Measurements from ENCODE around the gene ABCA2.

The ABCA2 gene

DNA sequence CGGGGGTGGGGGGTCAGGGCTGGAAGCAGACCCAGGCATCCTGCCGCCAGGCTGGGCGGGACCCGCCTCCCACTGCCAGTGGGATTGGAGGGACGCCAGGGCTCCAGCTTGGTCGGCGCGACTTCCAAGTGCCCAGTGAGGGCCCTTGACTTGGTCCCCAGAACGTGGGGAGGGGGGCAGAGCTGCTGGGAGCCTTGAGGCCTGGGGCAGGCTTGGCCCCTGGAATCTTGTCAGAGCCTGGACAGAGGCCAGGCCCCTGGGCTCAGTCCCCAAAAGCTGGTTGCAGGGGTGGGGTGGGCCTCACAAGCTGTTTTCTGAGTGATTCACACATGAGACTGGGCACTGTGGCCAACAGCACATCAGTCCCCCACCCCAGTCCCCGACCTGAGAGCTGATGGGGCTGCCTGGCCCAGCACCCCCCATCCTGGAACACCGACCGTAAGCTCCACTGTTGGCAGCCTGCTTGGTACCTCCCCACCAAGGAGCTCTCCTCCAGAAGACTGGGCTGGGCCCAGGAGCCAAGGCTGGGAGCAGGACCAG is 32.2 kb downstream of the ABCA2 start:
- no peak for DNase-seq (ENCODE audit: low read depth)

DNA sequence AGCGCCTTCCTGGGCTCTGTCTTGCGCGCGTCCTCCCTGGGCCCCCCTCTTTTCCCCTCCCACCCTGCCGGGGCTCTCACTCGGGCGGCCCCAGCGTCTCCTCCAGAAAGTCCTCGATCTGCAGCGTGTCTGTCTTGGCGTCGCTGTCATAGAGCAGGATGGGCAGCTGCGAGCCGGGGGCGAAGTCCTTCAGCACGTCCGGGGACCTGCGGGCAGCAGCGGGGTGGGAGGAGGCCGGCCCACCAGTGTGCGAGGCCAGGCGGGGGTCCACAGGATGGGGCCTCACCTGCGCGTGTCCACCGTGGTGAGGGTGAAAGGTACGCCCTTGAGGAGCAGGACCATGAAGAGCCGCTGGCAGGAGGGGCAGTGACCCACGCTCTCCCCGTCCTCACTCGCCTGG is 32.7 kb downstream of the ABCA2 start:
- no peak for DNase-seq (ENCODE audit: low read depth)

DNA sequence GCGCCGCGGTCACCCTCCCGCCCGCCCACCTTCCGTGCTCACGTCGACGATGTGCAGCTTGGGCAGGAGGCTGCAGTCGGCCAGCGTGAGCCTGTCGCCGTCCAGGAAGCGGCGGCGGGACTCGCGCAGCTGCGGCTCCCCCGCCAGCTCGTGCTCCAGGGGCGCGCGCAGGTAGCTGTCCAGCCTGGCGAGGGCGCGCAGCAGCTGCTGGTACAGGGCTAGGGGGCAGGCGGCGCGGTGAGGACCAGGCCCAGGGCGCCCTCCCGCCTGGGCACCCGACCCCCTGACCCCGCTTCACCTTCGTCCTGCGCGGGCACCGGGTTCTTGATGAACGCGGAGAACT is 33.2 kb downstream of the ABCA2 start:
- DNase-seq (ENCODE audit: low read depth): no peak

DNA sequence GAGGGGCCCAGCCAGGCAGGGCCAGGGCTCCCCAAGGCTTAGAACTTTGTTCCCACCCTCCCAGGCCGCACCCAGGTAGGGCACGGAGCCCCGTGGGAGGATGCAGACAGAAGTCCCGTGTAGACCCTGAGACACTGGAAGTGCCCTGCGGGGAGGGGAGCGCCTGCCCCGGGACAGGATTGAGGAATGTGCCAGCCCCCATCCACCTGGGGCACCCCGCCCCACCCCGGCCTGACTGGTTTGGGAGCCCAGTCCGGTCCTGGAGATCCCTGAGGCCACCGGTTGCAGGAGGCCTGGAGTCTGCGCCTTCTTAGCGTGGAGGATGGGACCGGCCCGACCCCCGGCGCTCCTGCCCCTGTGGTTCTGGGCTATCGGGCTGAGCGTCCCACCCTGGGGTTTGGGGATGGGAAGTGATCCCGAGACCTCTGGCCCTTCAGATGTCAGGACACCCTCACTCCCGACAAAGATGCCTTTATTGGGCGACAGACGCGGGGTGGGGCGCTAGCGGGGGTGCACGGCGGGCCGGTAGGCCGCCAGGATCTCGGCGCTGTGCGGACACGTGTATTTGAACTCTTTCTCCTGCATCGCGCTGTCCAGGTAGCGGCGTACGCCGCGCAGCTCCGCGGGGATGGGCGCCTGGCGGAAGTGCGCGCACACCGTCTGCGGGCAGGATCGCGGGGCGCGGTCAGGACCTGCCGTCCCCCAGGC is 33.7 kb downstream of the ABCA2 start:
- no peak for DNase-seq (ENCODE audit: low read depth)

DNA sequence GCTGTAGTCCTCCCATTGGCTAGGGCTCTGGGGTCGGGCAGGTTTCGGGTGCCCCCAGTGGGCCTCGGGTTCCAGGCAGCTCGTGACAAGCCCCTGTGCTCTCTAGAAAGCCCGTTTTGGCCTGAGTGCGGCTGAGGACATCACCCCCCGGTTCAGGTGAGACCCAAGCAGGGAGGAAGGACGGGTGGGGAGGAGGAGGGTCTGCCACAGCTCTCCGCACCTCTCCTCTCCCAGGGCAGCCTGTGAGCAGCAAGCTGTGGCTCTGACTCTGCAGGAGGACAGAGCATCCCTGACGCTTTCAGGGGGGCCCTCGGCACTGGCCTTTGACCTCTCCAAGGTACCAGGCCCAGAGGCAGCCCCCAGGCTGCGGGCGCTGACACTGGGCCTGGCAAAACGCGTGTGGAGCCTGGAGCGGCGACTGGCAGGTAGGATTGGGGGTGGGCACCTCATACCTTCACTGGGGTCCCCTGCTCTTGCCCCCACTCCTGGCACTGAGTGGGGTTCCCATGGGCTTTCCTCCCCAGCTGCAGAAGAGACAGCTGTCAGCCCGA is 35.1 kb downstream of the ABCA2 start:
- no peak for DNase-seq (ENCODE audit: low read depth)

DNA sequence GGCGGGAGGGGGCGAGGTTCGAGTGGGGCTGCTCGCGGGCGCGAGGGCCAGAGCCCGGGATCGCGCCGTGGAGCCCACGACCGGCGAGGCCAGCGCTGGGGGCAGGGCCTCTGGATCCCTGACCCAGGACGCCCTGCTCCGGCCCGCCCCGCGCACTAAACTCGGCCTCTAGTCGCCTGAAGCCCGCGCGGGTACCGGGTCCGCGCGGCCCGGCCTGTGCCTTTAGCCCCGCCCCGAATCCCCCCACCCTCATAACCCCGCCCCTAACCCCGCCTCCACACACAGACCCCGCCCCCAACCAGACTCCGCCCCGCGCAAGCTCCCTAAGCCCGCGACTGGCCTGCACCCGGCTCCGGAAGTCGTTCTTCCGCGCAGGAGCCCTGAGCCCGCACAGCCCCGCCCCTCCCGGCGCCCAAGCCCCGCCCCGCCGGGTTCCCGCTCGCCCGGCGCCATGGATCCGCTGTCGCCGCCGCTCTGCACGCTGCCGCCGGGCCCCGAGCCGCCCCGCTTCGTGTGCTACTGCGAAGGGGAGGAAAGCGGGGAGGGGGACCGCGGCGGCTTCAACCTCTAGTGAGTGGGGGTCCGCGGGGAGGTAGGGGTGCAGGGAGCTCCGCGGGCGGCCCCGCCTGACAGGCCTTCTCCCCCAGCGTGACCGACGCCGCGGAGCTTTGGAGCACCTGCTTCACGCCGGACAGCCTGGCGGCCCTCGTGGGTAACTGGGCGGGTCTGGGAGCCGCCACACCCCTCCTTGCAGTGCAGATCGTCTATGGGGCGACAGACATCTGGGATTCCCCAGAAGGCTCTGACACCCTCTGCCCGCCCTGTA is 35.8 kb downstream of the ABCA2 start, which contains the start of gene PAXX:
Gene PAXX, plus strand, starts transcription at position 430 of the 826 bp plus-strand sequence. Its CDS starts 22 bp downstream, at position 452.
- DNase-seq (ENCODE audit: low read depth): peak; percentile 85

DNA sequence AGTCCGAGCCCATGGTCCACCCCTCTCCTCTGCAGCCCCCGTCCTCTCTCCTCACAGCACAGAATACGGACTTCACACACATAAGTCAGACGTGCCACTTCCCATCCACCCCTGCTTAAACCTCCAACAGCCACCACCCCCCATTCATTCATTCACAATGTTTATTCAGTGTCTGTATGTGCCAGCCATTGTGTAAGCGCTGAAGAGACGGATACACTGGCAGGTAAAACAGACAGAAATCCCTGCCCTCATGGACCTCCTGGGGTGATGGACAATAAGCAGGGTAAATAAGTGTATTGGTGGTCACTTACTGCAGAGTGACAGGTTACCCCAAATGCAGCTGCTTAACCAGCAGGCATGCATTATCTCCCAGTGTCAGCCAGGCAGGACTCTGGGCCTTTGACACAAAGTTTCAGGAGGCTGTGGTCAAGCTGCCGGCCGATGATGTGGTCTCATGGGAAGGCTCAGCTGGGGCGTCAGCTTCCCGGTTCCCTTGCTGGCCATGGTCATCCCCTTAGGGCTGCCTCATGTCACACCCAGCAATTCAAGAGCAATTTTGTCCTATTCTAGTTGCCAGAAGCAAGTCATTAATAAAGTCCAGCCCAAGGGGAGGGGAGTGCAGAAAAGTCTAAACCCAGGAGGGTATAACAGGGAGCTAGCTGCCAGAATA is 37.7 kb downstream of the ABCA2 start:
- DNase-seq (ENCODE audit: low read depth): no peak

DNA sequence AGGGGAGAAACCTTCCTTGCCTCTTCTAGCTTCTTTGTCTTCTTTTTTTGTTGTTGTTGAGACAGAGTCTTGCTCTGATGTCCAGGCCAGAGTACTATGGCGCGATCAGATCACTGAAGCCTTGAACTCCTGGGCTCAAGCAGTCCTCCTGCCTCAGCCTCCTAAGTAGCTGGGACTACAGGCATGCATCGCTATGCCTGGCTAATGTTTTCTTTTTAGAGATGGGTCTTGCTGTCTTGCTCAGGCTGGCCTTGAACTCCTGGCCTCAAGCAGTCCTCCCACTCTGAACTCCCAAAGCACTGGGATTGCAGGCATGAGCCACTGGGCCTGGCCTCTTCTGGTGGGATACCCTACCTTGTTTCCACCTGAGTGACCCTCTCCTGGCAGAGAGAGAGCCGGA is 39.2 kb downstream of the ABCA2 start:
- no peak for DNase-seq (ENCODE audit: low read depth)

DNA sequence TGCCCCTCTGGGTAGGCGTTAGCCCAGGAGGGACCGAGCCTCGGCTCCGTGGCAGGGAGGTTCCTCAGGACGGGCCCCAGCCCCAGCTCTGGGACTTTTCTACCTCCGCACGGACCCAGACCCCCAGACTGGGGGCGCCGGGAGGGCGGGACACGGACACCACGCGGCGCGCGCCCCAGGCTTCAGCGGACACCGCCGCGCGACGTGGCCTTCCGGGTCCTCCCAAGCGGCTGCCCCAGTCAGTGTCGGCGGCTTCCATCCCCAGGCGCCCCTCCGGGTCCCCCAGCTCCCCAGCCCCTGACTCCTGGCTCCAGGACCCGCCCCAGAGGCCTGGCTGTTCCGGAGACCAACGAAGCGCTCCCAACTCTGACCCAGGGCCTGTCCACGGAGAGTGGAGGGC is 42.2 kb downstream of the ABCA2 start:
- no peak for DNase-seq (ENCODE audit: low read depth)

DNA sequence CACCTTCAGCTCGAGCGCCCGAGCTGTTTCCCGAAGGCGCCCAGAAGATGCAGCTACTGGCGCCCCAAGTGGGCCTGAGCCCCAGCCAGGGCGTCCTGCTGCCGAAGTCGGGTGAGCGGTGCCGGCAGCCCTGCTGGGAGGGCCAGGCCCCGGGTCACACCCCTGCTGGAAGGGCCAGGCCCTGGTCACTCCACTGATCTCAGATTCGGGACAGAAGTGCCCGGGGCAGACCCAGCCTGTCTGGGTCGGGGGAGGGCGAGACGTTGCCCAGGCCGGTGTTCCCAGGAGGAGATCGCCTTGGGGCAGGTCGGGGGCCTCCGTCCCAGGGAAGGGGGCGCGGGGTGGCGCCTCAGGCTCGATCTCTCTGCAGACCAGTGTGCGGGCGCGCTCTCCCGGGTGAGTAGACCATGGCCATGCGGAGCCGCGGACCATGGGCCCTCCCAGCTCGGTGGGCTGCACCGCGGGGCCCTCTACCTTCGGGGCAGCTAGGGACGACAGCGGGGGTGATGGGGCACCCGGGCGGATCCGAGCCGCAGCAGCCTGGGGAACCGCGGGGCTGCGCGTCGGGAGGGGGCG is 42.9 kb downstream of the ABCA2 start:
- DNase-seq (ENCODE audit: low read depth): no peak

DNA sequence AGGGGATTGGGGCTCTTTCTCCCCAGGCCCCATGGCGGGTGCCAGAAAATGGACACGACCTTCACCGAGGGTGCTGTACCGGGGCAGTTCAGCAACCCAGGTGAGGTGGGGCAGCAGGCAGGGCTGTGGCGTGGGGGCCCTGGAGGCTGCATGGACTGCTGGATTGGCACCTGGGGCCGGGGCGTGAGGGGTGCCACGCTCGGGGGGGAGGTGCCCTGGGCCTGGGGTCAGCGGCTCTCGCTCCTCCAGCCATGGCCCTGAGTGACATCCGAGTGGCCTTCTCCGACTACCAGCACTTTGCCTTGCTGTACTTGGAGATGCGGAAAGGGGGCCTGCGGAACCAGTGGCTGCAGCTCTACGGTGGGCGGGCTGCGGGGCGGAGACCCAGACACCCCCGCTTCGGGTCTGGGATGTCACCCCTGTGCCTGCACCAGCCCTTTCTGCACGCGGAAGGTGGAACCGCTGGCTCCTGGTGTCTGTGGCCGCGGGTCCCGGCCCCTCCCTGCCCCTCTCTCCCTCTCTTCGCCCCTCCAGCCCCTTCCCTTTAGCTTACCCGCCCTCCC is 43.5 kb downstream of the ABCA2 start:
- DNase-seq (ENCODE audit: low read depth): no peak

DNA sequence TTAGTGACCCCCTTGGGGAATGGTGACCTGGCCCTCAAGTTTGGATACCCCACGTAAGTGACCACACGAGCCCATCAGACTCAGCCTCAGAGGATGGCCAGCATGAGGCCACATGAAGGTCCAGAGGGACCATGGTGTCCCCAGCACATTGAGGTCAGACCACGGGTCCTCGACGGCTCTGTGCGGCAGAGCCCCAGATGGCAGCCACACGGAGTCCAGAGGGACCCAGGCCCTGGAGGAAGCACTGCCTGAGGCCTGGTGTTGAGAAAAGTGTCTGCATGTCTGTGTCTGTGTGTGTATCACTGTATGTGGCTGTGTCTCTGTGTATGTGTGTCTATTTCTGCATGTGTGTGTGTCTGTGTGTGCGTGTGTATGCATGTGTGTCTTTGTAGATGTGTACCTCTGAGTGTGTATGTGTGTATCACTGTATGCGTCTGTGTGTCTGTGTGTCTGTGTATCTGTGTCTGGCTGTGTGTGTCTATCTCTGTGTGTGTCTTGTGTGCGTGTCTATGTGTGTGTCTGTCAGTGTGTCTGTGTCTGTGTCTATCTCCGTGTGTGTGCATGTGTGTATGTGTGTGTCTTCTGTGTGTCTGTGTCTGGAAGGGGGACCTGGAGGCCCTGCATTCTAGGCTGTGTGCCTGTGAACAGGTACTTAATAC is 44.3 kb downstream of the ABCA2 start:
- DNase-seq (ENCODE audit: low read depth): no peak

DNA sequence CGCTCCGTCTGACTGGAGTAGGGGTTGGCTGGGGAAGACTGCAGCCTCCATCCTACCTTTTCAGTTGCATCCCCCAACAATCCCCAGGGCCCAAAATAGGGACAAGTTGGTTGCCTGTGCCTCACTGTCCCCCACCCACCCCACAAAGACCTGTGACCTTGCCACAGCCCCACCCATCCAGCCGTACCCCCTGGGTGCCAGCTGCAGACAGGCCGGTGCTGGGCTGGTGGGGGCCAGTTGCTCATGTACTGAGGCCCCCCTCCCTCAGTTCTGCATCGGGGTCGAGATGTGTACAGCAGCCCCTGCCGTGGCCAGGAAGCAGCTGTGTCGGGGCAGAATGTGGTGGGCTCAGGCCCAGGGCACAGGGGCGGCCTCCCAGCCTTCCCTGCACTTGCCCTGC is 44.9 kb downstream of the ABCA2 start:
- no peak for DNase-seq (ENCODE audit: low read depth)

DNA sequence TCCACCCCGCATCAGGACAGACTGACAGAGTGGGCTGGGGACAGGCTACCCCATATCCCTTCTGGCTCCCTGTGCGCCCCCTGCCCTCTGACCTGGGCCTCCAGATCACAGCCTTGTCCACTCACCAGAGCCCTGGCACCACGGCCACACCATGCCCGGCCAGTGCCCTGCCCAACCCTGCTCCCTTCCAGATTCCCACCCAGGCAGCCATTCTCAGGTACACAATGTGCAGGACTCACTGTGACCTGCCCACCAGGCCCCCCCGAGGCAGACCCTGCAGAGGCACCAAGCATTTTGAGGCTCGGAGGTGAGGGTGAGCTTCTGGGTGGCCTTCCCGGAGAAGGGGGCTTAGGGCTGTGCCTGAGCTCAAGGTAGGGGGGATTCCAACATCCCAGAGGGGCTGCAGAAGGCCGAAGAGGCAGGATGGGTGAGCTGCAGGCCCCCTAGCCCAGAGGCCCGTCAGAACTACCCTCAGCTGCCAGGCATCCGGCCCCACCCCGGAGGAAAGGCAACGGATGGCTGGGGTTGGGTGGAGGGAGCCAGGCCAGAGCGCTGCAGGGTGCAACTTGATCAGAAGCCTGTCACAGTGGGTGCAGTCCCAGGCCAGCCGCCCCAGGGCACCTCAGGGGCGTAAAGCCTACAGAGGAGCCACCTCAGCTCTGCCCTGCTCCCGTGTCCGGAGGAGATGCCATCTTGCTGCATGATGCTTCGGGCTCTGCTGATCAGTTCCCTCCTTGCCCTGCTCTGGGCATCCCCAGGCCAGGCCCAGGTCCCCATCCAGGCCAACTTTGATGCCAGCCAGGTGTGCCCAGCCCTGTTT is 45.6 kb downstream of the ABCA2 start, which contains the start of gene LCNL1:
Gene LCNL1, plus strand, starts transcription at position 762 of the 820 bp plus-strand sequence. CDS start 594 bp downstream, outside the sequence.
- DNase-seq (ENCODE audit: low read depth): no peak

DNA sequence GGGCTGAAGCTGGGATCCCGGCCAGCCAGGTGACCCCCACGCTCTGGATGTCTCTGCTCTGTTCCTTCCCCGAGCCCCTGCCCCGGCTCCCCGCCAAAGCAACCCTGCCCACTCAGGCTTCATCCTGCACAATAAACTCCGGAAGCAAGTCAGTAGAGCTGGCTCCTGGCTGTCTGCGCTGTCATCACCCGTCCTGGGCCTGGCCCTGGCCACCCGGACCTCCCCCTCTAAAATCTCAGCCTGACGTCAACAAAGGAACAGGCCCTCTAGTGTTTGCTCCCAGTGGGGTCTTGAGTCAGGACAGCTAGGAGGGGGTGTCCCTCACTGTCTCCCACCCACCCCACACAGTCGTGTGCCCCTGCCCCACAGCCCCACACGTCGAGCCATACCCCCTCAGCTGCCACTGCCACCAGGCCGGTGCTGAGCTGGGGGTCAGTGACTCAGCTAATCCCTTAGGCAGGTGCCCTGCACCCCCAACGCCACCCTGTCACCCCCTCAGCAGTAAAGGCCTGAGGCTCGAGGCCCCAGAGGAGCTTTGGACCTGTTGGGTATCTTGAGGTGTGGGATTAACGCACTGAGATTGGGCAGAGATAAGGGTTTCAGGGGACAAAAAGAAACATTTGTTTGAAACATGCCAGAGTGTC is 46.3 kb downstream of the ABCA2 start:
- DNase-seq (ENCODE audit: low read depth): no peak

DNA sequence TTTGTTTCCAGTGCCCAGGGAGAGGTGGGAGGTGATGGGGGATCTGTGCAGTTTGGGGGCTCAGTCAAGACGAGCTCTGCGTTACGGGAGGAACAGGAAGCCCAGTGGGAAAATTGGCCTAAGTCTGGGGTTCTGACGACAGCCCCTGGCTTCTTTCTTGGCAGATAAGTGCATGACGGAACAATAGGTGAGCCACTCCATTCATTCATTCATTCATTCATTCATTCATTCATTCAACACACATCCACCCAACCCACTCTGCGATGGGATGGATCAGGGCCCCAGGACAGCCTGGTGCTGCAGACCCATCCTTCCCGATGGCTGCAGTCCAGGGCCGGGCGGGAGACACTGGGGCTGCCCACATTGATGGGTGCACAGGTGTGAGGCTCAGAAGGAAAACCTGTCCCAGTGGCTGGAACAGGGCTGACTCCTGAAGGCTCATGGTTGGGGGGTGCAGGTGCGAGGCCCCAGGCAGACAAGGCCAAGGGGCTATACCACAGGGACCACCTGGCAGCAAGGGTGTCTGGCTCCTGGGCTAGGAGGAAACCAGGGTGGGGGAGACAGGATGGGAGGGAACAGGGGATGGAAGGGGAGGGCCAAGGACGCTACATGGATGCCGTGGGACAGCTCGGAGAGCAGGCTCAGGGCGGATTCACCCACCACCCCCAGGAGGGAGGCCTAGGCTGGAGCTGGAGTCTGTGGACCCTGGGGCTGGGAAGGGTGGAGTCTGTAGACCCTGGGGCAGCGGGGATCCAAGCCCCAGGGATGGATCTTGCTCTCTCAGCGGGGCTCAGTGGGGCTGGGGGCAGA is 47.2 kb downstream of the ABCA2 start:
- DNase-seq (ENCODE audit: low read depth): no peak

DNA sequence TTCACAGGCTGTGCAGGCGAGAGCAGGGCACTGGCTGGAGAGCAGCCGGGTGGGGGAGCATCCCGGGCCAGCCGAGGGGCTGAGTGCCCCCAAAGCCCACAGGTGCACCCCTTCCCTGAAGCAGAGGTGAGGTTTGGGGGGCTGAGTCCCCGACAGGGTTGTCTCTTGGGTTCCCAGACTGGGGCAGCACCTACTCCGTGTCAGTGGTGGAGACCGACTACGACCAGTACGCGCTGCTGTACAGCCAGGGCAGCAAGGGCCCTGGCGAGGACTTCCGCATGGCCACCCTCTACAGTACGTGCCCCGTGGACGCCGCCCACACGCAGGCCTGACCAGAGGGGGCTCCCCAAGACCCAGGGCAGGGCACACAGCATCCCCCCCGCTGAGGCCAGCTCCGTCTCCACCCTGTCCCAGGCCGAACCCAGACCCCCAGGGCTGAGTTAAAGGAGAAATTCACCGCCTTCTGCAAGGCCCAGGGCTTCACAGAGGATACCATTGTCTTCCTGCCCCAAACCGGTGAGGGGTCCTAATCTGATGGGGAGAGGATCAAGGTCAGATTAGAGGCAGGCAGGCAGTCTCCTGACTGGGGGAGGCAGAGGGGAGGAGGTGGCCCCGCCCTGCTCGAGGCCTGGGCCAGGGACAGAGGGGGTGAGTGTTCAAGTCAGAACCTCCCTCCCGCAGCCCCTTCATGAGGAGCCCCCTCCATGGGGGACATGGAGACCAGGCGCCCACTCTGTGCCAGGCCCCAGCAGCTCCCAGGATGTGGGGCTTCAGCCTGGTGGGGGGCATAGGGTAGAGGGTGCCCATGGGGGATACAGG is 48.1 kb downstream of the ABCA2 start:
- DNase-seq (ENCODE audit: low read depth): no peak

Measured in CMK (cell line).